ENCODE data around the gene MTMR3. TPM values are rescaled to one million over a fixed set of nuclear protein-coding genes. Genes with fewer than 3 reads are reported as not detected.

MTMR3 gene
- total RNA-seq, 1 donor from 2014 or later = 41.0 TPM

- H3K9ac ChIP-seq (ENCODE audit: low read length) = no peak overlapping the region
- H3K27me3 Mint-ChIP-seq (ENCODE audit: low read depth, unreplicated experiment) = no peaks in the 10 kb centered on the region
- H3K27me3 ChIP-seq (ENCODE audit: insufficient read depth, low read length) = no peaks in the 10 kb centered on the region
- H3K4me3 Mint-ChIP-seq (ENCODE audit: unreplicated experiment) = no peak overlapping the region
- H3K4me3 ChIP-seq (ENCODE audit: insufficient read depth, low read depth, low read length) = no peak overlapping the region
- H4K20me1 ChIP-seq (ENCODE audit: insufficient read depth, low read length) = no peaks in the 10 kb centered on the region
- no peak overlapping the region for H3K4me2 ChIP-seq (ENCODE audit: low read length)
- TF ChIP-seq CTCF (IDR thresholded peaks at IDR 0.05; ENCODE audit: insufficient read depth, low read depth, low read length) = no peak
- no peak for TF ChIP-seq EZH2 (IDR thresholded peaks at IDR 0.05; ENCODE audit: insufficient read depth, low read length)
- no peak overlapping the region for H3K27ac Mint-ChIP-seq (ENCODE audit: unreplicated experiment)
- H3K4me1 Mint-ChIP-seq (ENCODE audit: low read depth, unreplicated experiment) = no peaks in the 10 kb centered on the region
- H3K36me3 Mint-ChIP-seq (ENCODE audit: low read depth, unreplicated experiment) = peaks cover 1% of the 10 kb centered on the region
- no peaks in the 10 kb centered on the region for H3K36me3 ChIP-seq (ENCODE audit: insufficient read depth, low read length)
- H2AFZ ChIP-seq (ENCODE audit: low read depth, low read length) = no peak overlapping the region
- H3K79me2 ChIP-seq (ENCODE audit: insufficient read depth, low read length) = no peaks in the 10 kb centered on the region
- peaks cover 18% of the 10 kb centered on the region for H3K9me3 Mint-ChIP-seq (ENCODE audit: unreplicated experiment)
- FAIRE-seq = no peak
- DNase-seq (ENCODE audit: low read depth) = no peak
- no peaks in the 10 kb centered on the region for H3K9me3 ChIP-seq (ENCODE audit: insufficient read depth, low read depth, low read length)
- no peak overlapping the region for H3K27ac ChIP-seq (ENCODE audit: low read depth, low read length)
- no peaks in the 10 kb centered on the region for H3K4me1 ChIP-seq (ENCODE audit: insufficient read depth, low read length)
Measured at GRCh38 chr22:30062259-30062658, 179.3 kb downstream of the MTMR3 start.

- Histone ChIP-seq H3K4me2 (ENCODE audit: low read length) (no peak overlapping the region), H3K9ac (ENCODE audit: low read length) (no peak overlapping the region), H3K4me3 (ENCODE audit: insufficient read depth, low read depth, low read length) (no peak overlapping the region), H3K79me2 (ENCODE audit: insufficient read depth, low read length) (no peaks in the 10 kb centered on the region), H4K20me1 (ENCODE audit: insufficient read depth, low read length) (no peaks in the 10 kb centered on the region), H3K4me1 (ENCODE audit: insufficient read depth, low read length) (no peaks in the 10 kb centered on the region), H3K27me3 (ENCODE audit: insufficient read depth, low read length) (no peaks in the 10 kb centered on the region), H2AFZ (ENCODE audit: low read depth, low read length) (no peak overlapping the region), H3K27ac (ENCODE audit: low read depth, low read length) (no peak overlapping the region), H3K9me3 (ENCODE audit: insufficient read depth, low read depth, low read length) (no peaks in the 10 kb centered on the region), H3K36me3 (ENCODE audit: insufficient read depth, low read length) (no peaks in the 10 kb centered on the region)
- no peak for TF ChIP-seq CTCF (IDR thresholded peaks at IDR 0.05; ENCODE audit: insufficient read depth, low read depth, low read length)
- no peak for TF ChIP-seq EZH2 (IDR thresholded peaks at IDR 0.05; ENCODE audit: insufficient read depth, low read length)
- Mint-ChIP-seq H3K4me3 (ENCODE audit: unreplicated experiment) (no peak overlapping the region), H3K27me3 (ENCODE audit: low read depth, unreplicated experiment) (no peaks in the 10 kb centered on the region), H3K27ac (ENCODE audit: unreplicated experiment) (no peak overlapping the region), H3K4me1 (ENCODE audit: low read depth, unreplicated experiment) (no peaks in the 10 kb centered on the region), H3K36me3 (ENCODE audit: low read depth, unreplicated experiment) (peaks cover 1% of the 10 kb centered on the region), H3K9me3 (ENCODE audit: unreplicated experiment) (peaks cover 17% of the 10 kb centered on the region)
- FAIRE-seq (no peak), DNase-seq (ENCODE audit: low read depth) (no peak)
Measured at GRCh38 chr22:30062950-30063349, 180.0 kb downstream of the MTMR3 start.

- Histone ChIP-seq H3K9me3 (ENCODE audit: insufficient read depth, low read depth, low read length) (no peaks in the 10 kb centered on the region), H3K4me3 (ENCODE audit: insufficient read depth, low read depth, low read length) (no peak overlapping the region), H3K27me3 (ENCODE audit: insufficient read depth, low read length) (no peaks in the 10 kb centered on the region), H3K27ac (ENCODE audit: low read depth, low read length) (no peak overlapping the region), H2AFZ (ENCODE audit: low read depth, low read length) (no peak overlapping the region), H3K4me2 (ENCODE audit: low read length) (no peak overlapping the region), H4K20me1 (ENCODE audit: insufficient read depth, low read length) (no peaks in the 10 kb centered on the region), H3K79me2 (ENCODE audit: insufficient read depth, low read length) (no peaks in the 10 kb centered on the region), H3K9ac (ENCODE audit: low read length) (no peak overlapping the region), H3K4me1 (ENCODE audit: insufficient read depth, low read length) (no peaks in the 10 kb centered on the region), H3K36me3 (ENCODE audit: insufficient read depth, low read length) (no peaks in the 10 kb centered on the region)
- H3K4me3 Mint-ChIP-seq (ENCODE audit: unreplicated experiment) = no peak overlapping the region
- FAIRE-seq (no peak), DNase-seq (ENCODE audit: low read depth) (no peak)
- H3K36me3 Mint-ChIP-seq (ENCODE audit: low read depth, unreplicated experiment) = peaks cover 1% of the 10 kb centered on the region
- no peak for TF ChIP-seq CTCF (IDR thresholded peaks at IDR 0.05; ENCODE audit: insufficient read depth, low read depth, low read length)
- no peak for TF ChIP-seq EZH2 (IDR thresholded peaks at IDR 0.05; ENCODE audit: insufficient read depth, low read length)
- no peaks in the 10 kb centered on the region for H3K27me3 Mint-ChIP-seq (ENCODE audit: low read depth, unreplicated experiment)
- no peaks in the 10 kb centered on the region for H3K4me1 Mint-ChIP-seq (ENCODE audit: low read depth, unreplicated experiment)
- peaks cover 15% of the 10 kb centered on the region for H3K9me3 Mint-ChIP-seq (ENCODE audit: unreplicated experiment)
- H3K27ac Mint-ChIP-seq (ENCODE audit: unreplicated experiment) = no peak overlapping the region
Measured at GRCh38 chr22:30064172-30064571, 181.2 kb downstream of the MTMR3 start.
